B cell (primary cell): Measurements from ENCODE around the gene MGAT4C. TPM values are rescaled to one million over a fixed set of nuclear protein-coding genes. Genes with fewer than 3 reads are reported as not detected.

ENCODE experiments used
- ATAC-seq: fragments of 200-7000 bp; cut with Tn5 transposase; one replicate; pipeline ENCODE4 v1.10.0; 2021; ENCODE audit warnings: low read depth, mild to moderate bottlenecking, moderate number of reproducible peaks, moderate library complexity
- CTCF ChIA-PET: fragments of 350-600 bp; sonication (Branson Sonifier 250); formaldehyde crosslinking; loops from one replicate; lab custom pipeline; 2021; ENCODE audit warnings: antibody characterized with exemption, inconsistent platforms; lab: Charles Lee
- POLR2A ChIA-PET: fragments of 350-600 bp; sonication (Branson Sonifier 250); formaldehyde crosslinking; loops from one replicate; lab custom pipeline; 2021; ENCODE audit warnings: antibody characterized with exemption; lab: Charles Lee
- DNase-seq: peaks from one replicate; pipeline ENCODE4 v3.0.0; 2013
- H2AFZ ChIP-seq: 2 replicates; pipeline ENCODE4 v1.6.1; 2012; ENCODE audit warnings: mild to moderate bottlenecking, low read depth, low read length; ENCODE audit not compliant: insufficient read depth, poor library complexity, severe bottlenecking
- H3K27ac ChIP-seq, 2 donors: 1 replicate in 1 of 2; 2 replicates in 1 of 2; pipeline ENCODE4 v1.5.1; 2012 to 2013; ENCODE audit warnings: low read length in 2 of 2, mild to moderate bottlenecking in 2 of 2, moderate library complexity in 1 of 2
- H3K27me3 ChIP-seq, 4 experiments: fragments of 200-600 bp in 1 of 4; sonication (generic) in 1 of 4; replicated peaks in 1 of 4; 1 replicate in 2 of 4; 2 replicates in 2 of 4; pipeline versions ENCODE4 v1.6.1 to v1.7.0; 2013 to 2016; ENCODE audit warnings: low read length in 3 of 4, mild to moderate bottlenecking in 2 of 4, mixed read lengths in 1 of 4, moderate library complexity in 1 of 4; ENCODE audit not compliant: insufficient read depth in 4 of 4, control insufficient read depth in 3 of 4; ENCODE audit errors: control extremely low read depth in 1 of 4
- H3K36me3 ChIP-seq, 2 experiments: replicated peaks in 1 of 2; 1 replicate in 1 of 2; 2 replicates in 1 of 2; pipeline versions ENCODE4 v1.6.1 to v1.7.1; 2013; ENCODE audit warnings: low read length in 1 of 2; ENCODE audit not compliant: insufficient read depth in 2 of 2, control insufficient read depth in 1 of 2; ENCODE audit errors: control extremely low read depth in 1 of 2, extremely low read depth in 1 of 2
- H3K4me1 ChIP-seq, 2 donors: fragments of 200-600 bp in 1 of 2; sonication (generic) in 1 of 2; 1 replicate in 1 of 2; 2 replicates in 1 of 2; pipeline versions ENCODE4 v1.5.1 to v1.6.1; 2013 to 2017; ENCODE audit warnings: low read length in 2 of 2; ENCODE audit not compliant: control insufficient read depth in 2 of 2, insufficient read depth in 2 of 2
- H3K4me2 ChIP-seq: replicated peaks from 2 replicates; pipeline ENCODE3; 2012; ENCODE audit warnings: mild to moderate bottlenecking, low read depth, low read length; ENCODE audit not compliant: poor library complexity, severe bottlenecking
- H3K4me3 ChIP-seq, 5 experiments: fragments of 200-600 bp in 1 of 5; sonication (generic) in 1 of 5; 1 replicate in 3 of 5; 2 replicates in 2 of 5; pipeline versions ENCODE4 v1.5.1 to v1.7.0; 2011 to 2016; ENCODE audit warnings: low read length in 4 of 5, mild to moderate bottlenecking in 4 of 5, low read depth in 2 of 5, control low read depth in 1 of 5, moderate library complexity in 1 of 5; ENCODE audit not compliant: insufficient read depth in 1 of 5; ENCODE audit errors: control extremely low read depth in 1 of 5, extremely low read depth in 1 of 5
- H3K79me2 ChIP-seq: fragments of 200-600 bp; sonication (generic); one replicate; pipeline ENCODE4 v1.6.0; 2016; ENCODE audit warnings: low read length; ENCODE audit not compliant: control insufficient read depth, insufficient read depth
- H3K9ac ChIP-seq: fragments of 200-600 bp; sonication (generic); 2 replicates; pipeline ENCODE4 v1.6.1; 2017; ENCODE audit warnings: mild to moderate bottlenecking, low read length, moderate library complexity
- H3K9me3 ChIP-seq, 3 donors: one replicate each; pipeline versions ENCODE4 v1.6.1 to v1.7.1; 2013; ENCODE audit warnings: low read length in 2 of 3; ENCODE audit not compliant: control insufficient read depth in 2 of 3, insufficient read depth in 1 of 3; ENCODE audit errors: control extremely low read depth in 1 of 3
- H4K20me1 ChIP-seq: 2 replicates; pipeline ENCODE4 v1.6.0; 2012; ENCODE audit warnings: mild to moderate bottlenecking, low read length; ENCODE audit not compliant: insufficient read depth, control insufficient read depth, poor library complexity, severe bottlenecking
- H3K27ac Mint-ChIP-seq: one replicate; pipeline ENCODE4 v1.8.0; 2021; ENCODE audit warnings: mixed read lengths
- H3K27me3 Mint-ChIP-seq: one replicate; pipeline ENCODE4 v1.8.0; 2021; ENCODE audit warnings: mixed read lengths
- H3K4me1 Mint-ChIP-seq: one replicate; pipeline ENCODE4 v1.8.0; 2021; ENCODE audit warnings: mixed read lengths
- H3K4me3 Mint-ChIP-seq: one replicate; pipeline ENCODE4 v1.8.0; 2021; ENCODE audit warnings: mixed read lengths
- H3K9me3 Mint-ChIP-seq: one replicate; pipeline ENCODE4 v1.8.0; 2022; ENCODE audit warnings: mixed read lengths; ENCODE audit not compliant: insufficient read depth
- CTCF ChIP-seq: fragments of 200-600 bp; IDR thresholded peaks from one replicate; pipeline ENCODE4 v1.8.0; 2022; ENCODE audit warnings: antibody characterized with exemption, mild to moderate bottlenecking
- EZH2 ChIP-seq: IDR thresholded peaks from 2 replicates; pipeline ENCODE4 v1.6.1; 2012; ENCODE audit warnings: borderline replicate concordance, low read depth, mild to moderate bottlenecking, moderate library complexity, low read length; ENCODE audit not compliant: insufficient read depth, poor library complexity, severe bottlenecking
- WGBS: methylation state at CpG from one replicate; pipeline ENCODE4 v1.1.5; 2013; ENCODE audit warnings: missing lambda C conversion rate; ENCODE audit not compliant: insufficient coverage; 5-methylcytosine and 5-hydroxymethylcytosine counted together
- intact Hi-C: fragments of 100-400 bp; cut with micrococcal nuclease; formaldehyde crosslinking; loops from one replicate; pipeline ENCODE4 v1.10.0; 2022
- polyA plus RNA-seq: library from polyadenylated mRNA; depleted of rRNA; stranded (reverse); fragments of >200 nt; gene quantifications from 2 replicates; pipeline ENCODE4 v1.2.3, GENCODE V29; 2012
- total RNA-seq, 2 donors: library from RNA; stranded (reverse); fragments of 120-200 nt in 1 of 2; gene quantifications; 1 replicate in 1 of 2; 2 replicates in 1 of 2; pipeline versions ENCODE4 v1.2.3 to v1.2.4, GENCODE V29; 2013 to 2022

Gene MGAT4C
- total and polyA plus RNA-seq, 2 donors (not counting 1 experiment from before 2014, with no cell fraction given): not detected

GRCh38 chr12:86154620-86155019 is 101.6 kb downstream of the MGAT4C start:
- Histone ChIP-seq H3K9ac (no peak overlapping the region), H3K9me3 (no peaks in the 10 kb centered on the region), H3K4me3 (no peak overlapping the region), H2AFZ (no peak overlapping the region), H3K79me2 (no peaks in the 10 kb centered on the region), H3K36me3 (no peaks in the 10 kb centered on the region), H3K4me2 (no peak overlapping the region), H3K4me1 (no peaks in the 10 kb centered on the region), H3K27me3 (no peaks in the 10 kb centered on the region), H3K27ac (no peak overlapping the region), H4K20me1 (no peaks in the 10 kb centered on the region)
- Mint-ChIP-seq H3K27ac (no peak overlapping the region), H3K4me1 (no peaks in the 10 kb centered on the region), H3K27me3 (no peaks in the 10 kb centered on the region), H3K9me3 (no peaks in the 10 kb centered on the region), H3K4me3 (no peak overlapping the region)
- WGBS: 71% methylated on average over 3 of the region's 6 CpGs
- POLR2A ChIA-PET: no interaction called here
- CTCF ChIA-PET: no interaction called here
- ATAC-seq (no peak), DNase-seq (no peak)
- TF ChIP-seq CTCF: no peak
- TF ChIP-seq EZH2: no peak
- intact Hi-C loops: no loop called here

- CTCF ChIA-PET: no interaction called here
These were observed 107.6 kb downstream of the MGAT4C start for GRCh38 chr12:86148612-86149011.

More at GRCh38 chr12:86148612-86149011, 107.6 kb downstream of the MGAT4C start:
- Histone ChIP-seq H4K20me1 (no peaks in the 10 kb centered on the region), H3K9ac (no peak overlapping the region), H3K27me3 (no peaks in the 10 kb centered on the region), H3K9me3 (no peaks in the 10 kb centered on the region), H2AFZ (no peak overlapping the region), H3K4me1 (no peaks in the 10 kb centered on the region), H3K4me2 (no peak overlapping the region), H3K36me3 (no peaks in the 10 kb centered on the region), H3K27ac (no peak overlapping the region), H3K4me3 (no peak overlapping the region), H3K79me2 (no peaks in the 10 kb centered on the region)
- intact Hi-C loops: no loop called here
- no peak for DNase-seq
- Mint-ChIP-seq H3K4me1 (no peaks in the 10 kb centered on the region), H3K4me3 (no peak overlapping the region), H3K27me3 (no peaks in the 10 kb centered on the region), H3K27ac (no peak overlapping the region), H3K9me3 (no peaks in the 10 kb centered on the region)
- POLR2A ChIA-PET: no interaction called here
- TF ChIP-seq CTCF: no peak
- TF ChIP-seq EZH2: no peak
- no peak for ATAC-seq
